SK-N-SH (cell line): ENCODE data around the gene PARP12. TPM values are rescaled to one million over a fixed set of nuclear protein-coding genes. Genes with fewer than 3 reads are reported as not detected.

Experiments
- CTCF ChIA-PET: fragments of 300-600, 350-600 bp; formaldehyde crosslinking; extraction: SDS; loops from one replicate; lab custom pipeline; 2021; lab: Yijun Ruan, JAX
- POLR2A ChIA-PET: fragments of 350-600 bp; sonication (Branson Sonifier 250); formaldehyde crosslinking; extraction: SDS; loops from one replicate; lab custom pipeline; 2020; ENCODE audit warnings: antibody characterized with exemption, inconsistent platforms; lab: Yijun Ruan, JAX
- DNase-seq: peaks from one replicate; pipeline ENCODE4 v3.0.0; 2012
- H2AFZ ChIP-seq: fragments of 200-600 bp; sonication (generic); 2 replicates; pipeline ENCODE4 v1.8.1; 2016; ENCODE audit warnings: antibody characterized with exemption, mild to moderate bottlenecking, low read depth
- H3F3A ChIP-seq: fragments of 200-600 bp; sonication (generic); replicated peaks from 2 replicates; pipeline ENCODE3; 2016; ENCODE audit warnings: antibody characterized with exemption, mild to moderate bottlenecking; ENCODE audit not compliant: insufficient read depth
- H3K27ac ChIP-seq, 2 experiments: fragments of 200-500 bp in 1 of 2; fragments of 200-600 bp in 1 of 2; sonication (Bioruptor generic) in 1 of 2; sonication (generic), shearing (Covaris generic) in 1 of 2; 2 replicates each; pipeline versions ENCODE4 v1.5.1 to v1.6.1; 2014 to 2016; ENCODE audit warnings: low read depth in 2 of 2, inconsistent platforms in 1 of 2, low read length in 1 of 2, mild to moderate bottlenecking in 1 of 2, mixed read lengths in 1 of 2
- H3K27me3 ChIP-seq: fragments of 200-600 bp; sonication (generic), shearing (Covaris generic); 2 replicates; pipeline ENCODE4 v1.6.1; 2016; ENCODE audit warnings: mixed run types; ENCODE audit not compliant: insufficient read depth
- H3K36me3 ChIP-seq, 2 experiments: fragments of 200-500 bp in 1 of 2; fragments of 200-600 bp in 1 of 2; sonication (Bioruptor generic) in 1 of 2; sonication (generic) in 1 of 2; replicated peaks in 1 of 2; 2 replicates each; pipeline versions ENCODE3 to v1.5.1; 2014 to 2016; ENCODE audit warnings: low read length in 1 of 2, mild to moderate bottlenecking in 1 of 2; ENCODE audit not compliant: insufficient read depth in 2 of 2, control insufficient read depth in 1 of 2
- H3K4me1 ChIP-seq, 2 experiments: fragments of 200-500 bp in 1 of 2; fragments of 200-600 bp in 1 of 2; sonication (Bioruptor generic) in 1 of 2; sonication (generic), shearing (Covaris generic) in 1 of 2; 2 replicates each; pipeline versions ENCODE4 v1.5.1 to v1.6.1; 2014 to 2016; ENCODE audit warnings: low read depth in 1 of 2, low read length in 1 of 2, mixed run types in 1 of 2; ENCODE audit not compliant: insufficient read depth in 2 of 2, control insufficient read depth in 1 of 2
- H3K4me2 ChIP-seq: fragments of 200-600 bp; sonication (generic), shearing (Covaris generic); 2 replicates; pipeline ENCODE4 v1.6.1; 2017; ENCODE audit warnings: mixed run types
- H3K4me3 ChIP-seq, 2 experiments: fragments of 200-500 bp in 1 of 2; fragments of 200-600 bp in 1 of 2; sonication (Bioruptor generic) in 1 of 2; sonication (generic), shearing (Covaris generic) in 1 of 2; 2 replicates each; pipeline versions ENCODE4 v1.5.1 to v1.8.1; 2014 to 2016; ENCODE audit warnings: low read depth in 2 of 2, inconsistent platforms in 1 of 2, low read length in 1 of 2, mild to moderate bottlenecking in 1 of 2, mixed read lengths in 1 of 2, moderate library complexity in 1 of 2
- H3K79me2 ChIP-seq: fragments of 200-600 bp; sonication (generic); 2 replicates; pipeline ENCODE4 v1.8.1; 2017; ENCODE audit warnings: mild to moderate bottlenecking; ENCODE audit not compliant: insufficient read depth
- H3K9ac ChIP-seq: fragments of 200-600 bp; sonication (generic); 2 replicates; pipeline ENCODE4 v1.6.1; 2017; ENCODE audit warnings: mixed run types
- H3K9me2 ChIP-seq: fragments of 200-600 bp; sonication (generic); 2 replicates; pipeline ENCODE4 v1.6.1; 2017; ENCODE audit warnings: mixed run types
- H3K9me3 ChIP-seq: fragments of 200-600 bp; sonication (generic); 2 replicates; pipeline ENCODE4 v1.6.1; 2017; ENCODE audit warnings: mixed run types, mild to moderate bottlenecking, moderate library complexity
- H4K20me1 ChIP-seq: fragments of 200-600 bp; sonication (generic); 2 replicates; pipeline ENCODE4 v1.6.1; 2017; ENCODE audit warnings: mild to moderate bottlenecking, mixed run types; ENCODE audit not compliant: insufficient read depth
- CHD2 ChIP-seq: fragments of 150-350 bp; IDR thresholded peaks from 2 replicates; pipeline ENCODE4 v1.6.1; 2018; ENCODE audit warnings: low read length; ENCODE audit not compliant: partially characterized antibody
- EP300 ChIP-seq, 2 experiments: IDR thresholded peaks; 2 replicates each; pipeline versions ENCODE4 v1.4.0 to v1.6.1; 2012; ENCODE audit warnings: borderline replicate concordance in 1 of 2, low read depth in 1 of 2, low read length in 1 of 2
- FOXM1 ChIP-seq: IDR thresholded peaks from 2 replicates; pipeline ENCODE4 v1.4.0; 2012; ENCODE audit warnings: low read depth, mild to moderate bottlenecking
- NFIC ChIP-seq: IDR thresholded peaks from 2 replicates; pipeline ENCODE4 v1.4.0; 2012; ENCODE audit warnings: borderline replicate concordance
- POLR2AphosphoS5 ChIP-seq: IDR thresholded peaks from 2 replicates; pipeline ENCODE4 v1.6.1; 2012; ENCODE audit warnings: low read depth, low read length
- SIN3A ChIP-seq: IDR thresholded peaks from 2 replicates; pipeline ENCODE4 v1.6.1; 2012; ENCODE audit warnings: low read depth, mild to moderate bottlenecking, low read length, moderate library complexity, borderline replicate concordance
- WGBS: methylation state at CpG from one replicate; pipeline ENCODE4 v1.1.6; 2017; ENCODE audit warnings: low lambda C conversion rate; 5-methylcytosine and 5-hydroxymethylcytosine counted together
- polyA plus RNA-seq, 3 experiments: library from polyadenylated mRNA; depleted of rRNA; stranded (reverse); fragments of >200 nt; gene quantifications; 2 replicates each; pipeline ENCODE4 v1.2.3, GENCODE V29; 2012
- TF ChIP-seq, protein P1 (sequence below): fragments of 200-600 bp; sonication (generic); IDR thresholded peaks from 2 replicates; pipeline ENCODE4 v1.6.1; 2017; ENCODE audit warnings: antibody characterized with exemption, mild to moderate bottlenecking, moderate library complexity
- TF ChIP-seq, protein P2 (sequence below): IDR thresholded peaks from 2 replicates; pipeline ENCODE4 v1.4.0; 2012; ENCODE audit warnings: low read depth, borderline replicate concordance

PARP12 gene
- polyA plus RNA-seq, 1 of the 3 experiments (the other 2 are of a cell fraction): 17.7 TPM

DNA sequence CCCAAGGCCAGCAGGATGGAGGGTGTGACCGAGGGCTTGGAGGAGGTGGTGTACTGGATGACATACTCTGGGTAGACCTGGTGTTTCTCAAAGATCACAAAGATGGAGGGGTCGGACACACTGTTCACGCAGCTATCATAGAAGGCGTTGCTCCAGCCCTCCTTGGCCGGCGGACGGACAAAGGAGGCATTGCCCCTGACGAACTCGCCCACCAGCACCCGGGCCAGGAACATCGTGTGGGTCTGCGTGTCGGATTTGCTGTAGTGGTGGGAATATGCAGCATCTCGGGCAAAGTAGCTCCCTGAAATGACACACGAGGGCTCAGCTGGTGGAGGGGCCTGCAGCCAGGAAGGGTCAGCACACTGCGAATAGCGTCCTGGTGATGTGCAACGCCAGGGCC is 38.2 kb downstream of the PARP12 start:
- Histone ChIP-seq H3K27ac (no peak overlapping the region), H4K20me1 (no peaks in the 10 kb centered on the region), H3K4me3 (no peak overlapping the region), H3F3A (peaks cover 3% of the 10 kb centered on the region), H3K9me2 (no peaks in the 10 kb centered on the region), H3K79me2 (no peaks in the 10 kb centered on the region), H2AFZ (no peak overlapping the region), H3K27me3 (no peaks in the 10 kb centered on the region), H3K4me2 (no peak overlapping the region), H3K36me3 (peaks cover 2 to 3% of the 10 kb centered on the region in 2 experiments), H3K4me1 (peaks cover 0 to 15% of the 10 kb centered on the region in 2 experiments; a peak in 2 of 4 replicates)
- POLR2A ChIA-PET: no interaction called here
- CTCF ChIA-PET: no interaction called here
- no peak for DNase-seq
- 94% methylated on average over 18 of the region's 18 CpGs for WGBS
- TF ChIP-seq, protein P1, sequence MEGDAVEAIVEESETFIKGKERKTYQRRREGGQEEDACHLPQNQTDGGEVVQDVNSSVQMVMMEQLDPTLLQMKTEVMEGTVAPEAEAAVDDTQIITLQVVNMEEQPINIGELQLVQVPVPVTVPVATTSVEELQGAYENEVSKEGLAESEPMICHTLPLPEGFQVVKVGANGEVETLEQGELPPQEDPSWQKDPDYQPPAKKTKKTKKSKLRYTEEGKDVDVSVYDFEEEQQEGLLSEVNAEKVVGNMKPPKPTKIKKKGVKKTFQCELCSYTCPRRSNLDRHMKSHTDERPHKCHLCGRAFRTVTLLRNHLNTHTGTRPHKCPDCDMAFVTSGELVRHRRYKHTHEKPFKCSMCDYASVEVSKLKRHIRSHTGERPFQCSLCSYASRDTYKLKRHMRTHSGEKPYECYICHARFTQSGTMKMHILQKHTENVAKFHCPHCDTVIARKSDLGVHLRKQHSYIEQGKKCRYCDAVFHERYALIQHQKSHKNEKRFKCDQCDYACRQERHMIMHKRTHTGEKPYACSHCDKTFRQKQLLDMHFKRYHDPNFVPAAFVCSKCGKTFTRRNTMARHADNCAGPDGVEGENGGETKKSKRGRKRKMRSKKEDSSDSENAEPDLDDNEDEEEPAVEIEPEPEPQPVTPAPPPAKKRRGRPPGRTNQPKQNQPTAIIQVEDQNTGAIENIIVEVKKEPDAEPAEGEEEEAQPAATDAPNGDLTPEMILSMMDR: no peak
- TF ChIP-seq, protein P2, sequence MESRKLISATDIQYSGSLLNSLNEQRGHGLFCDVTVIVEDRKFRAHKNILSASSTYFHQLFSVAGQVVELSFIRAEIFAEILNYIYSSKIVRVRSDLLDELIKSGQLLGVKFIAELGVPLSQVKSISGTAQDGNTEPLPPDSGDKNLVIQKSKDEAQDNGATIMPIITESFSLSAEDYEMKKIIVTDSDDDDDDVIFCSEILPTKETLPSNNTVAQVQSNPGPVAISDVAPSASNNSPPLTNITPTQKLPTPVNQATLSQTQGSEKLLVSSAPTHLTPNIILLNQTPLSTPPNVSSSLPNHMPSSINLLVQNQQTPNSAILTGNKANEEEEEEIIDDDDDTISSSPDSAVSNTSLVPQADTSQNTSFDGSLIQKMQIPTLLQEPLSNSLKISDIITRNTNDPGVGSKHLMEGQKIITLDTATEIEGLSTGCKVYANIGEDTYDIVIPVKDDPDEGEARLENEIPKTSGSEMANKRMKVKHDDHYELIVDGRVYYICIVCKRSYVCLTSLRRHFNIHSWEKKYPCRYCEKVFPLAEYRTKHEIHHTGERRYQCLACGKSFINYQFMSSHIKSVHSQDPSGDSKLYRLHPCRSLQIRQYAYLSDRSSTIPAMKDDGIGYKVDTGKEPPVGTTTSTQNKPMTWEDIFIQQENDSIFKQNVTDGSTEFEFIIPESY: no peak
- TF ChIP-seq FOXM1: no peak
- TF ChIP-seq POLR2AphosphoS5: no peak
- no peak for TF ChIP-seq EP300 (IDR thresholded peaks at IDR 0.05; ENCODE audit: borderline replicate concordance in 1 of 2, low read depth in 1 of 2, low read length in 1 of 2)
- TF ChIP-seq CHD2: no peak
- TF ChIP-seq, all 33 proteins: peak for 0
- H3K9me3 ChIP-seq: no peaks in the 10 kb centered on the region
- H3K9ac ChIP-seq: no peak overlapping the region

DNA sequence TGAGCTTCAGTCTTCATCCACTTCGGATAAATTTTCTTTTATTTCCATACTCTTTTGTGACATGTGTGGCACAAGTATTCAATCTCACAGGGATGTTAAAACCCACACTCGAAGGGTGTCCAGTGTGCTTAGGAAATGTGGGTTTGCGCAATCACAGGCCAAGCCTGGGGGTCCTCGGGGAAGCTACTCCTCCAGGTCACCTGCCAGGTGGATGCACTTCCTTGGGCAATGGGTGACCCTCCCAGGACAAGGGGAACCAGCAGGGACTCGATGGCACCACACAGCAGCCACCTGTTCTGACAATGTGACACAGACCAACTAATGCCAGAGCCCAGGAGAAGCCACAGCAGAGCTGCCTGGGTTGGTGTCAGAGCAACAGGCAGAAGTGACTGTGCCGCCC is 39.0 kb downstream of the PARP12 start:
- Histone ChIP-seq H3K9me3 (no peaks in the 10 kb centered on the region), H3F3A (peaks cover 3% of the 10 kb centered on the region), H3K27ac (no peak overlapping the region), H3K4me3 (no peak overlapping the region), H4K20me1 (no peaks in the 10 kb centered on the region), H3K4me1 (peaks cover 0 to 21% of the 10 kb centered on the region in 2 experiments; a peak in 1 of 4 replicates), H3K36me3 (peaks cover 2 to 3% of the 10 kb centered on the region in 2 experiments), H3K79me2 (no peaks in the 10 kb centered on the region), H3K4me2 (no peak overlapping the region), H2AFZ (no peak overlapping the region), H3K9me2 (no peaks in the 10 kb centered on the region), H3K9ac (no peak overlapping the region), H3K27me3 (no peaks in the 10 kb centered on the region)
- CTCF ChIA-PET: interaction anchor here (1.0 kb wide), 1 partner anchor 21 kb away, joined by 5 read pairs; no protein-coding TSS in a partner anchor
- DNase-seq: no peak
- WGBS: 92% methylated on average over 6 of the region's 6 CpGs
- TF ChIP-seq SIN3A: no peak
- no peak for TF ChIP-seq NFIC
- TF ChIP-seq FOXM1: no peak
- POLR2A ChIA-PET: no interaction called here
